SK-N-SH (cell line): Measurements from ENCODE around the gene ANK2. TPM values are rescaled to one million over a fixed set of nuclear protein-coding genes. Genes with fewer than 3 reads are reported as not detected.

ENCODE experiments used
- CTCF ChIA-PET: fragments of 300-600, 350-600 bp; formaldehyde crosslinking; extraction: SDS; loops from one replicate; lab custom pipeline; 2021; lab: Yijun Ruan, JAX
- POLR2A ChIA-PET: fragments of 350-600 bp; sonication (Branson Sonifier 250); formaldehyde crosslinking; extraction: SDS; loops from one replicate; lab custom pipeline; 2020; ENCODE audit warnings: antibody characterized with exemption, inconsistent platforms; lab: Yijun Ruan, JAX
- DNase-seq: peaks from one replicate; pipeline ENCODE4 v3.0.0; 2012
- H2AFZ ChIP-seq: fragments of 200-600 bp; sonication (generic); 2 replicates; pipeline ENCODE4 v1.8.1; 2016; ENCODE audit warnings: antibody characterized with exemption, mild to moderate bottlenecking, low read depth
- H3F3A ChIP-seq: fragments of 200-600 bp; sonication (generic); replicated peaks from 2 replicates; pipeline ENCODE3; 2016; ENCODE audit warnings: antibody characterized with exemption, mild to moderate bottlenecking; ENCODE audit not compliant: insufficient read depth
- H3K27ac ChIP-seq, 2 experiments: fragments of 200-500 bp in 1 of 2; fragments of 200-600 bp in 1 of 2; sonication (Bioruptor generic) in 1 of 2; sonication (generic), shearing (Covaris generic) in 1 of 2; 2 replicates each; pipeline versions ENCODE4 v1.5.1 to v1.6.1; 2014 to 2016; ENCODE audit warnings: low read depth in 2 of 2, inconsistent platforms in 1 of 2, low read length in 1 of 2, mild to moderate bottlenecking in 1 of 2, mixed read lengths in 1 of 2
- H3K27me3 ChIP-seq: fragments of 200-600 bp; sonication (generic), shearing (Covaris generic); 2 replicates; pipeline ENCODE4 v1.6.1; 2016; ENCODE audit warnings: mixed run types; ENCODE audit not compliant: insufficient read depth
- H3K36me3 ChIP-seq, 2 experiments: fragments of 200-500 bp in 1 of 2; fragments of 200-600 bp in 1 of 2; sonication (Bioruptor generic) in 1 of 2; sonication (generic) in 1 of 2; replicated peaks in 1 of 2; 2 replicates each; pipeline versions ENCODE3 to v1.5.1; 2014 to 2016; ENCODE audit warnings: low read length in 1 of 2, mild to moderate bottlenecking in 1 of 2; ENCODE audit not compliant: insufficient read depth in 2 of 2, control insufficient read depth in 1 of 2
- H3K4me1 ChIP-seq, 2 experiments: fragments of 200-500 bp in 1 of 2; fragments of 200-600 bp in 1 of 2; sonication (Bioruptor generic) in 1 of 2; sonication (generic), shearing (Covaris generic) in 1 of 2; 2 replicates each; pipeline versions ENCODE4 v1.5.1 to v1.6.1; 2014 to 2016; ENCODE audit warnings: low read depth in 1 of 2, low read length in 1 of 2, mixed run types in 1 of 2; ENCODE audit not compliant: insufficient read depth in 2 of 2, control insufficient read depth in 1 of 2
- H3K4me2 ChIP-seq: fragments of 200-600 bp; sonication (generic), shearing (Covaris generic); 2 replicates; pipeline ENCODE4 v1.6.1; 2017; ENCODE audit warnings: mixed run types
- H3K4me3 ChIP-seq, 2 experiments: fragments of 200-500 bp in 1 of 2; fragments of 200-600 bp in 1 of 2; sonication (Bioruptor generic) in 1 of 2; sonication (generic), shearing (Covaris generic) in 1 of 2; 2 replicates each; pipeline versions ENCODE4 v1.5.1 to v1.8.1; 2014 to 2016; ENCODE audit warnings: low read depth in 2 of 2, inconsistent platforms in 1 of 2, low read length in 1 of 2, mild to moderate bottlenecking in 1 of 2, mixed read lengths in 1 of 2, moderate library complexity in 1 of 2
- H3K79me2 ChIP-seq: fragments of 200-600 bp; sonication (generic); 2 replicates; pipeline ENCODE4 v1.8.1; 2017; ENCODE audit warnings: mild to moderate bottlenecking; ENCODE audit not compliant: insufficient read depth
- H3K9ac ChIP-seq: fragments of 200-600 bp; sonication (generic); 2 replicates; pipeline ENCODE4 v1.6.1; 2017; ENCODE audit warnings: mixed run types
- H3K9me2 ChIP-seq: fragments of 200-600 bp; sonication (generic); 2 replicates; pipeline ENCODE4 v1.6.1; 2017; ENCODE audit warnings: mixed run types
- H3K9me3 ChIP-seq: fragments of 200-600 bp; sonication (generic); 2 replicates; pipeline ENCODE4 v1.6.1; 2017; ENCODE audit warnings: mixed run types, mild to moderate bottlenecking, moderate library complexity
- H4K20me1 ChIP-seq: fragments of 200-600 bp; sonication (generic); 2 replicates; pipeline ENCODE4 v1.6.1; 2017; ENCODE audit warnings: mild to moderate bottlenecking, mixed run types; ENCODE audit not compliant: insufficient read depth
- EP300 ChIP-seq, 2 experiments: IDR thresholded peaks; 2 replicates each; pipeline versions ENCODE4 v1.4.0 to v1.6.1; 2012; ENCODE audit warnings: borderline replicate concordance in 1 of 2, low read depth in 1 of 2, low read length in 1 of 2
- EZH2phosphoT487 ChIP-seq: fragments of 200-600 bp; sonication (generic); IDR thresholded peaks from 2 replicates; pipeline ENCODE4 v1.6.1; 2017; ENCODE audit warnings: low read depth, mixed run types, mild to moderate bottlenecking, antibody characterized with exemption, moderate library complexity, borderline replicate concordance
- GABPA ChIP-seq: IDR thresholded peaks from 2 replicates; pipeline ENCODE4 v1.4.0; 2012; ENCODE audit warnings: low read depth, mild to moderate bottlenecking
- MEF2A ChIP-seq: IDR thresholded peaks from 2 replicates; pipeline ENCODE4 v1.4.0; 2012; ENCODE audit warnings: low read depth, borderline replicate concordance
- MXI1 ChIP-seq: IDR thresholded peaks from 2 replicates; pipeline ENCODE4 v1.6.1; 2012; ENCODE audit warnings: mild to moderate bottlenecking, low read depth, low read length, improper control_type of control experiment
- NFIC ChIP-seq: IDR thresholded peaks from 2 replicates; pipeline ENCODE4 v1.4.0; 2012; ENCODE audit warnings: borderline replicate concordance
- NRF1 ChIP-seq: IDR thresholded peaks from 2 replicates; pipeline ENCODE4 v1.6.1; 2012; ENCODE audit warnings: low read depth, mild to moderate bottlenecking, low read length
- POLR2AphosphoS5 ChIP-seq: IDR thresholded peaks from 2 replicates; pipeline ENCODE4 v1.6.1; 2012; ENCODE audit warnings: low read depth, low read length
- RAD21 ChIP-seq: IDR thresholded peaks from 2 replicates; pipeline ENCODE4 v1.6.1; 2012; ENCODE audit warnings: mild to moderate bottlenecking, low read length
- RXRA ChIP-seq: IDR thresholded peaks from 2 replicates; pipeline ENCODE4 v1.4.0; 2012; ENCODE audit warnings: low read depth, mild to moderate bottlenecking, borderline replicate concordance
- SMC3 ChIP-seq: IDR thresholded peaks from 2 replicates; pipeline ENCODE4 v1.6.1; 2012; ENCODE audit warnings: low read depth, low read length, improper control_type of control experiment
- TAF1 ChIP-seq: IDR thresholded peaks from 2 replicates; pipeline ENCODE4 v1.6.1; 2012; ENCODE audit warnings: low read depth, mild to moderate bottlenecking, low read length, moderate library complexity, borderline replicate concordance
- TCF12 ChIP-seq: IDR thresholded peaks from 2 replicates; pipeline ENCODE4 v1.4.0; 2012
- TEAD4 ChIP-seq: IDR thresholded peaks from 2 replicates; pipeline ENCODE4 v1.4.0; 2012; ENCODE audit warnings: mild to moderate bottlenecking, borderline replicate concordance; ENCODE audit not compliant: insufficient read depth
- WGBS: methylation state at CpG from one replicate; pipeline ENCODE4 v1.1.6; 2017; ENCODE audit warnings: low lambda C conversion rate; 5-methylcytosine and 5-hydroxymethylcytosine counted together
- polyA plus RNA-seq, 3 experiments: library from polyadenylated mRNA; depleted of rRNA; stranded (reverse); fragments of >200 nt; gene quantifications; 2 replicates each; pipeline ENCODE4 v1.2.3, GENCODE V29; 2012
- TF ChIP-seq, protein P1 (sequence below): IDR thresholded peaks from 2 replicates; pipeline ENCODE4 v1.6.1; 2012; ENCODE audit warnings: mild to moderate bottlenecking, low read depth, low read length, moderate library complexity
- TF ChIP-seq, protein P2 (sequence below): fragments of 150-350 bp; IDR thresholded peaks from 2 replicates; pipeline ENCODE4 v1.6.1; 2017; ENCODE audit warnings: antibody characterized with exemption, low read length, low read depth, borderline replicate concordance
- TF ChIP-seq, protein P3 (sequence below): IDR thresholded peaks from 2 replicates; pipeline ENCODE4; 2012

The ANK2 gene
- polyA plus RNA-seq, 1 of the 3 experiments (the other 2 are of a cell fraction), result 0.69 TPM

GRCh38 chr4:113273721-113274220, 224.3 kb downstream of the ANK2 start (continued):
- TF ChIP-seq EP300 (IDR thresholded peaks at IDR 0.05; ENCODE audit: borderline replicate concordance in 1 of 2, low read depth in 1 of 2, low read length in 1 of 2), result no peak
- no peak for TF ChIP-seq TCF12
- no peak for TF ChIP-seq MXI1
- no peak for TF ChIP-seq NFIC

- H3K4me2 ChIP-seq, result no peak overlapping the region
- H3K9me3 ChIP-seq, result no peaks in the 10 kb centered on the region
- no peaks in the 10 kb centered on the region for H3K27me3 ChIP-seq
- ChIA-PET POLR2A (no interaction called here), CTCF (interaction anchor here (0.6 kb wide), 1 partner anchor 13 kb away, joined by 3 read pairs; no protein-coding TSS in a partner anchor)
- H3K36me3 ChIP-seq, result peaks cover 0 to 4% of the 10 kb centered on the region in 2 experiments
- H2AFZ ChIP-seq, result no peak overlapping the region; the same call in 1 of the 2 replicates
- no peaks in the 10 kb centered on the region for H3K4me1 ChIP-seq
- no peaks in the 10 kb centered on the region for H4K20me1 ChIP-seq
- H3K4me3 ChIP-seq, result no peak overlapping the region
- no peak overlapping the region for H3K27ac ChIP-seq
- H3K79me2 ChIP-seq, result no peaks in the 10 kb centered on the region
- 69% methylated on average over 7 of the region's 7 CpGs for WGBS
- no peaks in the 10 kb centered on the region for H3F3A ChIP-seq
- TF ChIP-seq TAF1 (no peak), NFIC (no peak), TEAD4 (no peak), SMC3 (no peak), GABPA (no peak), EP300 (IDR thresholded peaks at IDR 0.05; ENCODE audit: borderline replicate concordance in 1 of 2, low read depth in 1 of 2, low read length in 1 of 2) (no peak), MEF2A (no peak), RXRA (no peak), EZH2phosphoT487 (no peak), NRF1 (no peak), TCF12 (no peak), POLR2AphosphoS5 (no peak), RAD21 (no peak)
- TF ChIP-seq, protein P1, sequence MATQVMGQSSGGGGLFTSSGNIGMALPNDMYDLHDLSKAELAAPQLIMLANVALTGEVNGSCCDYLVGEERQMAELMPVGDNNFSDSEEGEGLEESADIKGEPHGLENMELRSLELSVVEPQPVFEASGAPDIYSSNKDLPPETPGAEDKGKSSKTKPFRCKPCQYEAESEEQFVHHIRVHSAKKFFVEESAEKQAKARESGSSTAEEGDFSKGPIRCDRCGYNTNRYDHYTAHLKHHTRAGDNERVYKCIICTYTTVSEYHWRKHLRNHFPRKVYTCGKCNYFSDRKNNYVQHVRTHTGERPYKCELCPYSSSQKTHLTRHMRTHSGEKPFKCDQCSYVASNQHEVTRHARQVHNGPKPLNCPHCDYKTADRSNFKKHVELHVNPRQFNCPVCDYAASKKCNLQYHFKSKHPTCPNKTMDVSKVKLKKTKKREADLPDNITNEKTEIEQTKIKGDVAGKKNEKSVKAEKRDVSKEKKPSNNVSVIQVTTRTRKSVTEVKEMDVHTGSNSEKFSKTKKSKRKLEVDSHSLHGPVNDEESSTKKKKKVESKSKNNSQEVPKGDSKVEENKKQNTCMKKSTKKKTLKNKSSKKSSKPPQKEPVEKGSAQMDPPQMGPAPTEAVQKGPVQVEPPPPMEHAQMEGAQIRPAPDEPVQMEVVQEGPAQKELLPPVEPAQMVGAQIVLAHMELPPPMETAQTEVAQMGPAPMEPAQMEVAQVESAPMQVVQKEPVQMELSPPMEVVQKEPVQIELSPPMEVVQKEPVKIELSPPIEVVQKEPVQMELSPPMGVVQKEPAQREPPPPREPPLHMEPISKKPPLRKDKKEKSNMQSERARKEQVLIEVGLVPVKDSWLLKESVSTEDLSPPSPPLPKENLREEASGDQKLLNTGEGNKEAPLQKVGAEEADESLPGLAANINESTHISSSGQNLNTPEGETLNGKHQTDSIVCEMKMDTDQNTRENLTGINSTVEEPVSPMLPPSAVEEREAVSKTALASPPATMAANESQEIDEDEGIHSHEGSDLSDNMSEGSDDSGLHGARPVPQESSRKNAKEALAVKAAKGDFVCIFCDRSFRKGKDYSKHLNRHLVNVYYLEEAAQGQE, result no peak
- TF ChIP-seq, protein P2, sequence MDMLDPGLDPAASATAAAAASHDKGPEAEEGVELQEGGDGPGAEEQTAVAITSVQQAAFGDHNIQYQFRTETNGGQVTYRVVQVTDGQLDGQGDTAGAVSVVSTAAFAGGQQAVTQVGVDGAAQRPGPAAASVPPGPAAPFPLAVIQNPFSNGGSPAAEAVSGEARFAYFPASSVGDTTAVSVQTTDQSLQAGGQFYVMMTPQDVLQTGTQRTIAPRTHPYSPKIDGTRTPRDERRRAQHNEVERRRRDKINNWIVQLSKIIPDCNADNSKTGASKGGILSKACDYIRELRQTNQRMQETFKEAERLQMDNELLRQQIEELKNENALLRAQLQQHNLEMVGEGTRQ, result no peak
- TF ChIP-seq, protein P3, sequence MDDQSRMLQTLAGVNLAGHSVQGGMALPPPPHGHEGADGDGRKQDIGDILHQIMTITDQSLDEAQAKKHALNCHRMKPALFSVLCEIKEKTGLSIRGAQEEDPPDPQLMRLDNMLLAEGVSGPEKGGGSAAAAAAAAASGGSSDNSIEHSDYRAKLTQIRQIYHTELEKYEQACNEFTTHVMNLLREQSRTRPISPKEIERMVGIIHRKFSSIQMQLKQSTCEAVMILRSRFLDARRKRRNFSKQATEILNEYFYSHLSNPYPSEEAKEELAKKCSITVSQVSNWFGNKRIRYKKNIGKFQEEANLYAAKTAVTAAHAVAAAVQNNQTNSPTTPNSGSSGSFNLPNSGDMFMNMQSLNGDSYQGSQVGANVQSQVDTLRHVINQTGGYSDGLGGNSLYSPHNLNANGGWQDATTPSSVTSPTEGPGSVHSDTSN, result no peak
- no peaks in the 10 kb centered on the region for H3K9me2 ChIP-seq
- DNase-seq, result no peak
- no peak overlapping the region for H3K9ac ChIP-seq
Observed at GRCh38 chr4:113276464-113277170, 227.2 kb downstream of the ANK2 start.
